Measurements from ENCODE around the gene KRTAP7-1. TPM values are rescaled to one million over a fixed set of nuclear protein-coding genes. Genes with fewer than 3 reads are reported as not detected.
A peak's percentile ranks its signal among the peaks of the same experiment; 100 is the strongest.

Gene KRTAP7-1
- polyA plus RNA-seq, 3 donors = 0.13 TPM; not detected in 2

GRCh38 chr21:30831194-30831765 is 1.7 kb upstream of the KRTAP7-1 start:
- Histone ChIP-seq H3K27ac (ENCODE audit: low read depth in 1 of 2, low read length in 2 of 2) (no peak overlapping the region), H2AFZ (ENCODE audit: insufficient read depth, low read depth, low read length, poor library complexity, severe bottlenecking) (no peak overlapping the region), H3K4me1 (ENCODE audit: control insufficient read depth in 1 of 2, insufficient read depth in 2 of 2, low read length in 2 of 2) (no peaks in the 10 kb centered on the region), H3K27me3 (ENCODE audit: control insufficient read depth in 2 of 2, insufficient read depth in 2 of 2, low read length in 2 of 2) (no peaks in the 10 kb centered on the region), H3K79me2 (ENCODE audit: insufficient read depth, low read length) (no peaks in the 10 kb centered on the region), H3K9ac (ENCODE audit: insufficient read depth, low read length, poor library complexity, severe bottlenecking) (no peak overlapping the region), H3K4me2 (replicated peaks; ENCODE audit: extremely low read depth, low read length, poor library complexity, severe bottlenecking) (no peak overlapping the region), H3K4me3 (replicated peaks in 1 of 3; ENCODE audit: low read depth in 2 of 3, low read length in 3 of 3) (no peak overlapping the region), H3K9me3 (replicated peaks in 1 of 2; ENCODE audit: control insufficient read depth in 1 of 2, insufficient read depth in 1 of 2, low read length in 2 of 2) (no peaks in the 10 kb centered on the region), H3K36me3 (replicated peaks in 1 of 2; ENCODE audit: control insufficient read depth in 1 of 2, insufficient read depth in 2 of 2, low read length in 2 of 2) (no peaks in the 10 kb centered on the region), H4K20me1 (ENCODE audit: insufficient read depth, low read length) (no peaks in the 10 kb centered on the region)
- peak; percentile 76 for TF ChIP-seq CTCF (IDR thresholded peaks at IDR 0.05)
- H3K4me3 Mint-ChIP-seq = no peak overlapping the region
- peak; percentile 2 to 25 (median 17) for DNase-seq
- H3K9me3 Mint-ChIP-seq = no peaks in the 10 kb centered on the region
- no CpG with 5 or more reads among the region's 6 CpGs for WGBS (ENCODE audit: insufficient coverage)
- intact Hi-C loops (cut with micrococcal nuclease) = loop anchor here (5.0 kb wide), 1 partner anchor 256 kb away; no protein-coding TSS in a partner anchor
- no peak overlapping the region for H3K27ac Mint-ChIP-seq
- no peaks in the 10 kb centered on the region for H3K4me1 Mint-ChIP-seq
- no peaks in the 10 kb centered on the region for H3K27me3 Mint-ChIP-seq (ENCODE audit: low read depth in 3 of 3)
- H3K36me3 Mint-ChIP-seq = no peaks in the 10 kb centered on the region

- H4K20me1 ChIP-seq (ENCODE audit: insufficient read depth, low read length) = no peaks in the 10 kb centered on the region
- H3K4me1 Mint-ChIP-seq = no peaks in the 10 kb centered on the region
- no peak for TF ChIP-seq CTCF (IDR thresholded peaks at IDR 0.05)
- no peaks in the 10 kb centered on the region for H3K36me3 Mint-ChIP-seq
- H3K4me2 ChIP-seq (replicated peaks; ENCODE audit: extremely low read depth, low read length, poor library complexity, severe bottlenecking) = no peak overlapping the region
- peaks cover 0 to 1% (median 0%) of the 10 kb centered on the region in 3 donors for H3K27me3 Mint-ChIP-seq (ENCODE audit: low read depth in 3 of 3)
- H3K27ac Mint-ChIP-seq = no peak overlapping the region
- no peak for DNase-seq
- H3K9me3 Mint-ChIP-seq = peaks cover 0 to 4% (median 2%) of the 10 kb centered on the region in 7 donors
- H3K4me3 Mint-ChIP-seq = no peak overlapping the region
- H3K9me3 ChIP-seq (replicated peaks in 1 of 2; ENCODE audit: control insufficient read depth in 1 of 2, insufficient read depth in 1 of 2, low read length in 2 of 2) = peaks cover 0 to 3% of the 10 kb centered on the region in 2 donors
- intact Hi-C loops (cut with micrococcal nuclease) = no loop called here
- no peaks in the 10 kb centered on the region for H3K27me3 ChIP-seq (ENCODE audit: control insufficient read depth in 2 of 2, insufficient read depth in 2 of 2, low read length in 2 of 2)
- no peaks in the 10 kb centered on the region for H3K79me2 ChIP-seq (ENCODE audit: insufficient read depth, low read length)
- no peak overlapping the region for H2AFZ ChIP-seq (ENCODE audit: insufficient read depth, low read depth, low read length, poor library complexity, severe bottlenecking)
- no peaks in the 10 kb centered on the region for H3K4me1 ChIP-seq (ENCODE audit: control insufficient read depth in 1 of 2, insufficient read depth in 2 of 2, low read length in 2 of 2)
- no peak overlapping the region for H3K9ac ChIP-seq (ENCODE audit: insufficient read depth, low read length, poor library complexity, severe bottlenecking)
- H3K36me3 ChIP-seq (replicated peaks in 1 of 2; ENCODE audit: control insufficient read depth in 1 of 2, insufficient read depth in 2 of 2, low read length in 2 of 2) = no peaks in the 10 kb centered on the region
- H3K4me3 ChIP-seq (replicated peaks in 1 of 3; ENCODE audit: low read depth in 2 of 3, low read length in 3 of 3) = no peak overlapping the region
- no peak overlapping the region for H3K27ac ChIP-seq (ENCODE audit: low read depth in 1 of 2, low read length in 2 of 2)
- 0% methylated on average over 5 of the region's 7 CpGs for WGBS (ENCODE audit: insufficient coverage)
Measured at GRCh38 chr21:30818837-30819610, 10.5 kb downstream of the KRTAP7-1 start.

Measured in CD14-positive monocyte (primary cell).